SK-N-SH treated with all-trans-retinoic acid at 6 μM for 48 hours (cell line): Measurements from ENCODE around the gene ARHGAP28.

Experiments
- ATAC-seq: fragments of 200-7000 bp; cut with Tn5 transposase; 3 replicates; pipeline ENCODE4 v1.9.1; 2020; ENCODE audit warnings: mild to moderate bottlenecking, moderate library complexity
- ARNTL ChIP-seq: fragments of 450-650 bp; formaldehyde crosslinking; IDR thresholded peaks from 2 replicates; pipeline ENCODE4 v1.5.0; 2020; ENCODE audit warnings: low read depth, mild to moderate bottlenecking, moderate library complexity, borderline replicate concordance
- CSDC2 ChIP-seq: fragments of 250-450 bp; sonication (Bioruptor Pico); IDR thresholded peaks from 2 replicates; pipeline ENCODE4 v1.5.0; 2020; ENCODE audit warnings: mild to moderate bottlenecking, moderate library complexity
- CSRNP3 ChIP-seq: fragments of 250-450 bp; sonication (Bioruptor Pico); IDR thresholded peaks from 2 replicates; pipeline ENCODE4 v1.5.1; 2021; ENCODE audit warnings: mild to moderate bottlenecking, moderate library complexity
- ESRRG ChIP-seq: fragments of 250-450 bp; sonication (Bioruptor Pico); IDR thresholded peaks from 2 replicates; pipeline ENCODE4 v1.6.1; 2021; ENCODE audit warnings: mild to moderate bottlenecking
- GLIS3 ChIP-seq: fragments of 250-450 bp; sonication (Bioruptor Pico); IDR thresholded peaks from 2 replicates; pipeline ENCODE4 v1.5.0; 2020; ENCODE audit warnings: mild to moderate bottlenecking, moderate library complexity
- ISL1 ChIP-seq: fragments of 250-450 bp; sonication (Bioruptor Pico); IDR thresholded peaks from 2 replicates; pipeline ENCODE4 v2.1.2; 2022; ENCODE audit warnings: mild to moderate bottlenecking, moderate library complexity
- OSR1 ChIP-seq: fragments of 250-450 bp; sonication (Bioruptor Pico); IDR thresholded peaks from 2 replicates; pipeline ENCODE4 v1.8.0; 2022; ENCODE audit warnings: moderate library complexity, mild to moderate bottlenecking, inconsistent platforms
- POU6F1 ChIP-seq: fragments of 250-450 bp; sonication (Bioruptor Pico); IDR thresholded peaks from 2 replicates; pipeline ENCODE4 v1.8.0; 2021; ENCODE audit warnings: low read depth, mild to moderate bottlenecking, moderate library complexity, borderline replicate concordance
- RARB ChIP-seq: fragments of 250-450 bp; sonication (Bioruptor Pico); IDR thresholded peaks from 2 replicates; pipeline ENCODE4 v1.8.0; 2021; ENCODE audit warnings: mild to moderate bottlenecking, moderate library complexity
- SNAI2 ChIP-seq: fragments of 250-450 bp; sonication (Bioruptor Pico); IDR thresholded peaks from 2 replicates; pipeline ENCODE4 v1.5.0; 2020; ENCODE audit warnings: mild to moderate bottlenecking, moderate library complexity
- TCF4 ChIP-seq: fragments of 250-450 bp; sonication (Bioruptor Pico); IDR thresholded peaks from 2 replicates; pipeline ENCODE4 v1.8.0; 2021; ENCODE audit warnings: mild to moderate bottlenecking, moderate library complexity, borderline replicate concordance
- ZC3H10 ChIP-seq: fragments of 250-450 bp; sonication (Bioruptor Pico); IDR thresholded peaks from 2 replicates; pipeline ENCODE4 v1.5.1; 2021; ENCODE audit warnings: mild to moderate bottlenecking, moderate library complexity
- ZFP30 ChIP-seq: fragments of 450-650 bp; formaldehyde crosslinking; IDR thresholded peaks from 2 replicates; pipeline ENCODE4 v1.5.0; 2022; ENCODE audit warnings: mild to moderate bottlenecking, moderate library complexity
- ZNF565 ChIP-seq: fragments of 450-650 bp; formaldehyde crosslinking; conservative IDR thresholded peaks from 2 replicates; pipeline ENCODE4 v1.5.0; 2020; ENCODE audit warnings: low read depth, mild to moderate bottlenecking, moderate library complexity
- ZNF70 ChIP-seq: fragments of 450-650 bp; formaldehyde crosslinking; IDR thresholded peaks from 2 replicates; pipeline ENCODE4 v1.5.0; 2020; ENCODE audit warnings: mild to moderate bottlenecking, moderate library complexity
- ZNF8 ChIP-seq: fragments of 450-650 bp; formaldehyde crosslinking; IDR thresholded peaks from 2 replicates; pipeline ENCODE4 v1.5.0; 2020; ENCODE audit warnings: mild to moderate bottlenecking, moderate library complexity
- TF ChIP-seq, protein P1 (sequence below): fragments of 250-450 bp; sonication (Bioruptor Pico); IDR thresholded peaks from 2 replicates; pipeline ENCODE4 v1.5.0; 2020; ENCODE audit warnings: mild to moderate bottlenecking, moderate library complexity
- TF ChIP-seq, protein P2 (sequence below): fragments of 250-450 bp; sonication (Bioruptor Pico); IDR thresholded peaks from 2 replicates; pipeline ENCODE4 v1.8.0; 2020; ENCODE audit warnings: mild to moderate bottlenecking, moderate library complexity, borderline replicate concordance

ARHGAP28 gene

GRCh38 chr18:6857300-6857699 is 127.8 kb downstream of the ARHGAP28 start:
- TF ChIP-seq ZNF8 (CRISPR knock-in tag): no peak
- no peak for TF ChIP-seq CSRNP3
- TF ChIP-seq, protein P1, sequence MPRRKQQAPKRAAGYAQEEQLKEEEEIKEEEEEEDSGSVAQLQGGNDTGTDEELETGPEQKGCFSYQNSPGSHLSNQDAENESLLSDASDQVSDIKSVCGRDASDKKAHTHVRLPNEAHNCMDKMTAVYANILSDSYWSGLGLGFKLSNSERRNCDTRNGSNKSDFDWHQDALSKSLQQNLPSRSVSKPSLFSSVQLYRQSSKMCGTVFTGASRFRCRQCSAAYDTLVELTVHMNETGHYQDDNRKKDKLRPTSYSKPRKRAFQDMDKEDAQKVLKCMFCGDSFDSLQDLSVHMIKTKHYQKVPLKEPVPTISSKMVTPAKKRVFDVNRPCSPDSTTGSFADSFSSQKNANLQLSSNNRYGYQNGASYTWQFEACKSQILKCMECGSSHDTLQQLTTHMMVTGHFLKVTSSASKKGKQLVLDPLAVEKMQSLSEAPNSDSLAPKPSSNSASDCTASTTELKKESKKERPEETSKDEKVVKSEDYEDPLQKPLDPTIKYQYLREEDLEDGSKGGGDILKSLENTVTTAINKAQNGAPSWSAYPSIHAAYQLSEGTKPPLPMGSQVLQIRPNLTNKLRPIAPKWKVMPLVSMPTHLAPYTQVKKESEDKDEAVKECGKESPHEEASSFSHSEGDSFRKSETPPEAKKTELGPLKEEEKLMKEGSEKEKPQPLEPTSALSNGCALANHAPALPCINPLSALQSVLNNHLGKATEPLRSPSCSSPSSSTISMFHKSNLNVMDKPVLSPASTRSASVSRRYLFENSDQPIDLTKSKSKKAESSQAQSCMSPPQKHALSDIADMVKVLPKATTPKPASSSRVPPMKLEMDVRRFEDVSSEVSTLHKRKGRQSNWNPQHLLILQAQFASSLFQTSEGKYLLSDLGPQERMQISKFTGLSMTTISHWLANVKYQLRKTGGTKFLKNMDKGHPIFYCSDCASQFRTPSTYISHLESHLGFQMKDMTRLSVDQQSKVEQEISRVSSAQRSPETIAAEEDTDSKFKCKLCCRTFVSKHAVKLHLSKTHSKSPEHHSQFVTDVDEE (CRISPR knock-in tag): no peak
- TF ChIP-seq, protein P2, sequence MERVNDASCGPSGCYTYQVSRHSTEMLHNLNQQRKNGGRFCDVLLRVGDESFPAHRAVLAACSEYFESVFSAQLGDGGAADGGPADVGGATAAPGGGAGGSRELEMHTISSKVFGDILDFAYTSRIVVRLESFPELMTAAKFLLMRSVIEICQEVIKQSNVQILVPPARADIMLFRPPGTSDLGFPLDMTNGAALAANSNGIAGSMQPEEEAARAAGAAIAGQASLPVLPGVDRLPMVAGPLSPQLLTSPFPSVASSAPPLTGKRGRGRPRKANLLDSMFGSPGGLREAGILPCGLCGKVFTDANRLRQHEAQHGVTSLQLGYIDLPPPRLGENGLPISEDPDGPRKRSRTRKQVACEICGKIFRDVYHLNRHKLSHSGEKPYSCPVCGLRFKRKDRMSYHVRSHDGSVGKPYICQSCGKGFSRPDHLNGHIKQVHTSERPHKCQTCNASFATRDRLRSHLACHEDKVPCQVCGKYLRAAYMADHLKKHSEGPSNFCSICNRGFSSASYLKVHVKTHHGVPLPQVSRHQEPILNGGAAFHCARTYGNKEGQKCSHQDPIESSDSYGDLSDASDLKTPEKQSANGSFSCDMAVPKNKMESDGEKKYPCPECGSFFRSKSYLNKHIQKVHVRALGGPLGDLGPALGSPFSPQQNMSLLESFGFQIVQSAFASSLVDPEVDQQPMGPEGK (CRISPR knock-in tag): no peak
- TF ChIP-seq ISL1 (CRISPR knock-in tag): no peak
- TF ChIP-seq OSR1 (CRISPR knock-in tag): no peak
- TF ChIP-seq, all 23 proteins: peak for 0
- ATAC-seq: no peak

- TF ChIP-seq TCF4 (CRISPR knock-in tag) (no peak), ESRRG (CRISPR knock-in tag) (no peak), ZNF70 (no peak), CSRNP3 (no peak), CSDC2 (no peak), ARNTL (CRISPR knock-in tag) (no peak)
- TF ChIP-seq, protein P2 (CRISPR knock-in tag): no peak
- ATAC-seq: no peak
Measured at GRCh38 chr18:6859676-6860422, 130.3 kb downstream of the ARHGAP28 start.

- no peak for ATAC-seq
- TF ChIP-seq ZNF70 (no peak), ZC3H10 (CRISPR knock-in tag) (no peak), CSDC2 (no peak), GLIS3 (CRISPR knock-in tag) (no peak), ARNTL (CRISPR knock-in tag) (no peak), TCF4 (CRISPR knock-in tag) (no peak), OSR1 (CRISPR knock-in tag) (no peak), ZFP30 (CRISPR knock-in tag) (no peak), SNAI2 (CRISPR knock-in tag) (no peak), ZNF565 (CRISPR knock-in tag) (no peak)
Measured at GRCh38 chr18:6860804-6861448, 131.4 kb downstream of the ARHGAP28 start.

DNA sequence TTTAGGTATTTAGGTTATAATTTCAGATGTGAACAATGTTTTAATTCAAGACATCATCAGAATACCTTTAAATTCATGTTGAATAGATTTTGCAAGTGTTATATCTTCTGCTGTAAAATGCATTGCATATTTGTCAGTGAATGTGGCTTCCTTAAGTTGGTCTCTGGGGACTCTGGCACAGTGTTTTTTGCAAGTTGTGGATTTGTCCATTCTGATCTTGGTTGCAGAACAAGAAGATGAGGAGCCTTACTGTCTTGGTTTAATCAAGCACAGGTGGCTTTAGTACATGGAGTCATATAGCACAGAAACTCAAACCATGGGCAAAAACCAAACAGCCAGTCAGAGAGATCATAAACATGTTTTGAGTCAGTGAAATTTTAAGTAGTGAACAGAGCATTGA is 135.7 kb downstream of the ARHGAP28 start:
- ATAC-seq: no peak
- TF ChIP-seq CSRNP3 (no peak), TCF4 (CRISPR knock-in tag) (no peak), RARB (no peak), ZNF70 (no peak), GLIS3 (CRISPR knock-in tag) (no peak), POU6F1 (no peak), SNAI2 (CRISPR knock-in tag) (no peak), ZNF565 (CRISPR knock-in tag) (no peak)
- TF ChIP-seq, protein P2 (CRISPR knock-in tag): no peak
